ENCODE results near the gene TBL1X.

DNA sequence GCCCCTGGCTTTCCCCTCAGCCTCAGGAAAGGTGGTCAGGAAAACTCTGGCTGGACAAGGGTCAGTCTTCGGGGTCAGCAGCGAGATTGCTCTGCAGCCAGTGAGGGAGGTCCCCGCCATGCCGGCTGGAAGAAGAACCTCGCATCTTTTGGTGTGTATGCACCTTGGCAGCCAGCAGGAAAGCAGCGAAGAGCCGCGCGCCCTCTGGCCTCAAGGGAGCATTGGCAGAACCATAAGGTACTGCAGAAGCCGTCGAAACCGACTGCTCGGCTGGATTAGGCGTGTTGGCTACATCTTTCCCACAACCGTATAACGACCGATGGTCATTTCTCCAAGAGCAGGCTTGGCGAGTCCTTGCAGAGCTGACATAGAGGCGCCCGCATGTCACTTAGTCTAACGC lies 252.5 kb downstream of the TBL1X start:
- TF ChIP-seq, protein P1, sequence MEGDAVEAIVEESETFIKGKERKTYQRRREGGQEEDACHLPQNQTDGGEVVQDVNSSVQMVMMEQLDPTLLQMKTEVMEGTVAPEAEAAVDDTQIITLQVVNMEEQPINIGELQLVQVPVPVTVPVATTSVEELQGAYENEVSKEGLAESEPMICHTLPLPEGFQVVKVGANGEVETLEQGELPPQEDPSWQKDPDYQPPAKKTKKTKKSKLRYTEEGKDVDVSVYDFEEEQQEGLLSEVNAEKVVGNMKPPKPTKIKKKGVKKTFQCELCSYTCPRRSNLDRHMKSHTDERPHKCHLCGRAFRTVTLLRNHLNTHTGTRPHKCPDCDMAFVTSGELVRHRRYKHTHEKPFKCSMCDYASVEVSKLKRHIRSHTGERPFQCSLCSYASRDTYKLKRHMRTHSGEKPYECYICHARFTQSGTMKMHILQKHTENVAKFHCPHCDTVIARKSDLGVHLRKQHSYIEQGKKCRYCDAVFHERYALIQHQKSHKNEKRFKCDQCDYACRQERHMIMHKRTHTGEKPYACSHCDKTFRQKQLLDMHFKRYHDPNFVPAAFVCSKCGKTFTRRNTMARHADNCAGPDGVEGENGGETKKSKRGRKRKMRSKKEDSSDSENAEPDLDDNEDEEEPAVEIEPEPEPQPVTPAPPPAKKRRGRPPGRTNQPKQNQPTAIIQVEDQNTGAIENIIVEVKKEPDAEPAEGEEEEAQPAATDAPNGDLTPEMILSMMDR (conservative IDR thresholded peaks at IDR 0.05; ENCODE audit: low read depth, low read length): no peak
- TF ChIP-seq EZH2 (IDR thresholded peaks at IDR 0.05; ENCODE audit: low read length, unreplicated experiment): no peak
- no peak for TF ChIP-seq EZH2phosphoT487 (IDR thresholded peaks at IDR 0.05; ENCODE audit: borderline replicate concordance, low read length)
